Measurements from ENCODE around the gene ACOT4.
"Not testable (repeated sequence)": the region's sequence is repeated elsewhere in the genome, so short reads cannot be mapped to it uniquely, and the experiment has no call there.

GRCh38 chr14:73590673-73591004, 1.0 kb upstream of the ACOT4 start:
- TF ChIP-seq CTCF, POLR2A (IDR thresholded peaks at IDR 0.05): not testable (repeated sequence)
